ENCODE measurements around the gene GREB1.

DNA sequence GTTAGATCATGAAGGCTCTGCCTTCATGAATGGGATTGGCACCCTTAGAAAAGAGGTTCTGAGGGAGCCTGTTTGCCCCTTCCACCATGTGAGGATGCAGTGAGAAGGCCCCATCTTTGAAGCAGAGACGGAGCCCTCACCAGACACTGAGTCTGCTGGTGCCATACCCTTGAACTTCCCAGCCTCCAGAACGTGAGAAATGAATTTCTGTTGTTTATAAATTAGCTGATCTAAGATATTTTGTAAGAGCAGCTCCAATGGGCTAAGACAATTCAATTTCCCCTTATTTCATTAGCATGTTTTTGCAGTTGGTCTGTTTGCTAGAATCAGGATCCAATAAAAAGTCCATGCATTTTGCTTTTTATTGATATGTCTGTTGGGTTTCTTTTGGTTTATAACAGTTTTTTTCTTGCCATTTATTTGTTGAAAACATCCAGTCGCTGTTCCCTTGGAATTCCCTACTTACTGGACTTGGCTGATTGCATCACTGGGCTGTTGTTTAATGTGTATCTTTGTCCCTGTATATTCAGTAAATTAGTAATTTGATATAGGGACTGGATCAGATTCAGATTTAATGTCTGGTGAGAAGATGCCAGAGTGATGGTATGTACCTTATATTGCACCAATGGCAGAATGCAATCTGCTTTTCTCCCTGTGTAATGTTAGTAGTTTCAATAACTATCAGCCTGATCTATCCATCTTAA is 24.0 kb upstream of the GREB1 start:
- TF ChIP-seq EP300 (IDR thresholded peaks at IDR 0.05): no peak
- TF ChIP-seq, protein P1, sequence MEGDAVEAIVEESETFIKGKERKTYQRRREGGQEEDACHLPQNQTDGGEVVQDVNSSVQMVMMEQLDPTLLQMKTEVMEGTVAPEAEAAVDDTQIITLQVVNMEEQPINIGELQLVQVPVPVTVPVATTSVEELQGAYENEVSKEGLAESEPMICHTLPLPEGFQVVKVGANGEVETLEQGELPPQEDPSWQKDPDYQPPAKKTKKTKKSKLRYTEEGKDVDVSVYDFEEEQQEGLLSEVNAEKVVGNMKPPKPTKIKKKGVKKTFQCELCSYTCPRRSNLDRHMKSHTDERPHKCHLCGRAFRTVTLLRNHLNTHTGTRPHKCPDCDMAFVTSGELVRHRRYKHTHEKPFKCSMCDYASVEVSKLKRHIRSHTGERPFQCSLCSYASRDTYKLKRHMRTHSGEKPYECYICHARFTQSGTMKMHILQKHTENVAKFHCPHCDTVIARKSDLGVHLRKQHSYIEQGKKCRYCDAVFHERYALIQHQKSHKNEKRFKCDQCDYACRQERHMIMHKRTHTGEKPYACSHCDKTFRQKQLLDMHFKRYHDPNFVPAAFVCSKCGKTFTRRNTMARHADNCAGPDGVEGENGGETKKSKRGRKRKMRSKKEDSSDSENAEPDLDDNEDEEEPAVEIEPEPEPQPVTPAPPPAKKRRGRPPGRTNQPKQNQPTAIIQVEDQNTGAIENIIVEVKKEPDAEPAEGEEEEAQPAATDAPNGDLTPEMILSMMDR (IDR thresholded peaks at IDR 0.05): no peak

Measured in upper lobe of left lung (tissue), 4 donors.